GM15510 (cell line): ENCODE results near the gene SF3A2.

Experiments
- POLR2A ChIP-seq: IDR thresholded peaks from 3 replicates; pipeline ENCODE4 v1.6.1; 2011; ENCODE audit warnings: borderline replicate concordance; ENCODE audit not compliant: insufficient read length; ENCODE audit errors: extremely low read depth

Gene SF3A2

DNA sequence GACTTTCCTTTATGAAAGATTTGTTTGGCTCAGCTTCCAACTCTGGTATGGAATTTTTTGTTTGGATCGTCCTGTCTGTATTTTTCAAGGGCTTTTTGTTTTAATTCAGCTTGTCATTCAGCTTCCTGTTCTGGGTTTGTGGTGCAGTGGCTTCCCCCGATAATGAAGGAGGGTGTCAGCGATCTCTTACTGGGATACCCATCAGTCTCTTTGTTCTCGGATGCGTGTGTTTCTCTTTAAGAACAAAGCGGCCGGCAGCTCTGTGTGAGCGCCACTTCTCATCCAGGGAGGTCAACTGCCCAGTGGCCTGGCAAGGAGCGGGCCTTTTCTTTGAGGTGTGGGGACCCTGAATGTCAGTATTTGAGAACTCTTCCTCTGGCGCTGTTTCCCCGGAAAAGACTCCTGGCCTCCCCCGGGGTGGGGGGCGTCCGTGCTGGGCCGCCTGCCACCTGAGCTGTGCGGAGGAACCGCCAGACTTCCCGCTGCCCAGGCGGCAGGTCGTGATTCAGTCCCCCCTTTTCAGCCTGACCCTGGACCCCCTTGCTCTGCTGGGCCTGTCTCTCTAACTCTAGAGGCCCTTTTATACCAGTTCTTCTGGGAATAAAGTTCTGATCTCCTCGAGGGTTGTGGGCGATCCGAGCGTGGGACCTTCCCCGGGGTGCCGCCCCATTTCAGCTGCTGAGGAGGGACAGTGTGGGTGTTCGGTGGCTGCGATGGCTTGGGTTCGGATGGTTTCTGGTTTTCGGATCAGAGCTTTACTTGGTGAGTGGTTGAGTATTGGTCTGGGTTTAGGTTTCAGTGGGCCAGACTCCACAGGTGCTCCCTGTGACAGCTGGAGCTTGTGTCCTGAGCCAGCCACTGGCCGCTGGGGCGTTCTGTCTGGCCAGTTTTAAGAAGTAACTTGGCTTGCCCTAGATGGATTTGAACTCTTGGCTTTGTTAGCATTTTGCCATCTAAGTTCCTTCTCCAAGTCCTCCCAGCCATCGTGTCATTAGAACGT, 3.4 kb downstream of the SF3A2 start:
- no peak for TF ChIP-seq POLR2A

- TF ChIP-seq POLR2A: no peak
These were observed 4.5 kb downstream of the SF3A2 start for GRCh38 chr19:2240881-2241760.

- TF ChIP-seq POLR2A: no peak
These were observed 5.5 kb downstream of the SF3A2 start for GRCh38 chr19:2242092-2242537.

- no peak for TF ChIP-seq POLR2A
These were observed 6.2 kb downstream of the SF3A2 start for GRCh38 chr19:2242816-2243215.

DNA sequence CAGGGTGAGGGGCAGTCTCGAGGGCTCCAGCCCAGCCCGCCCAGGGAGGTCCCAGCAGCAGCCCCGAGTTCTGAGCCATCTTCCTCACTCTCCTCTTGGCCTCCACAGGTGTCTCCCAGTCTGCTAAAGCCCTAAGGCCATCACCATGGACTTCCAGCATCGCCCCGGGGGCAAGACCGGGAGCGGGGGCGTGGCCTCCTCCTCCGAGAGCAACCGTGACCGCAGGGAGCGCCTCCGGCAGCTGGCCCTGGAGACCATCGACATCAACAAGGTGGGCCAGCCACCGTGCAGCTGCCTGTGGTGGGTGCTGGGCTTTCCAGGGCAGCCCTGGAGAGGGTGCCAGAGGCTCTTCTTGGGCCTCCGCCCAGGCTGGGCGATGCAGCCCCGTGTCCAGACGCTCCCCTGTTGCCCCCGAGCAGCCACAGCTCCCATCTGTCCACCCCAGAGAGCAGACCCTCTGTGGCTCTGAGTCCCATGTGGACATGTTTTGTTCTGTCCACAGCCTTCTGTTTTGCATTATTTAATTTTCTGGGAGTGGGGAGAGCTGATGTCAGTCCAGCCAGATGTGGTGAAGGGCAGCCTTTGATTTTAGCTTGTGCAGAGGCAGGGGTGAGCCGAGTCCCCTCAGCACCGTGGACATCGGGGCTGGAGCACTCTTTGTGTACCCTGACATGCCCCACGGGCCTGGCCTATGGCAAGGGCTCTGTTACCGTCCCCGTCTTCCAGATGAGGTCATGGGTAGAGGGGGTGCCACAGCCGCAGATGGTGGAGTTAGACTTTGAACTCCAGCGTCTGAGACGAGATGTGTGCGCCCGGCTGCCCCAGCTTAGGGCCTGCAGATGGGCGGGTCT, 6.9 kb downstream of the SF3A2 start:
- TF ChIP-seq POLR2A: no peak

DNA sequence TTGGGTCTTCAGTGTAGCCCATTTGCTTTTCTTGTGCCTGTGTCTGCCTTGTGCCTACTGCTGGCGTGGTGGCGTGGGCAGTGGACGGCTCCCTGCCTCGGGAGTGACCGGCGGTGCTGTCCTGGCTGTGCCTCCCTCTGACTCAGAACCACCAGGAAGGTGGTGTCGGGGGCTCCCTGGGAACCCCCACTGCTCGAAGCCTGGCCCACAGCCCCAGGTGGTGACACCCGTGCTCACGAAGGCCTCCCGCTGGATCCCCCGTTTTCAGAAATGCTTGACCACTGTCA, 7.4 kb downstream of the SF3A2 start:
- no peak for TF ChIP-seq POLR2A

DNA sequence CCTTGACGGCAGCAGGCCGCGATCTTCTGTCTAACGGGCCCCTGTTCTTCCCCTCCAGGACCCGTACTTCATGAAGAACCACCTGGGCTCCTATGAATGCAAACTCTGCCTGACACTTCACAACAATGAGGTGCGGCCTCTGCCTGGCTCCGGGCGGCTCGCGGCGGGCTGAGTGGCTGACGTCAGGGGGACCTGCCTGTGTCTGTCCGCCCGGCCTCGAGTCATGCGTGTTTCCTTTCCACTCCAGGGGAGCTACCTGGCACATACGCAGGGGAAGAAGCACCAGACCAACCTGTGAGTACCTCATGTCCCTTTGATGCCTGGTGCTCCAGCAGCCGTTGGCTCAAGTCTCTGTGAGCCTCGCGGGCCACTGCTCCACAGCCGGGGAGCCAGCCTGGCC, 7.9 kb downstream of the SF3A2 start:
- TF ChIP-seq POLR2A: no peak

GRCh38 chr19:2245273-2245672, 8.6 kb downstream of the SF3A2 start:
- TF ChIP-seq POLR2A: no peak

DNA sequence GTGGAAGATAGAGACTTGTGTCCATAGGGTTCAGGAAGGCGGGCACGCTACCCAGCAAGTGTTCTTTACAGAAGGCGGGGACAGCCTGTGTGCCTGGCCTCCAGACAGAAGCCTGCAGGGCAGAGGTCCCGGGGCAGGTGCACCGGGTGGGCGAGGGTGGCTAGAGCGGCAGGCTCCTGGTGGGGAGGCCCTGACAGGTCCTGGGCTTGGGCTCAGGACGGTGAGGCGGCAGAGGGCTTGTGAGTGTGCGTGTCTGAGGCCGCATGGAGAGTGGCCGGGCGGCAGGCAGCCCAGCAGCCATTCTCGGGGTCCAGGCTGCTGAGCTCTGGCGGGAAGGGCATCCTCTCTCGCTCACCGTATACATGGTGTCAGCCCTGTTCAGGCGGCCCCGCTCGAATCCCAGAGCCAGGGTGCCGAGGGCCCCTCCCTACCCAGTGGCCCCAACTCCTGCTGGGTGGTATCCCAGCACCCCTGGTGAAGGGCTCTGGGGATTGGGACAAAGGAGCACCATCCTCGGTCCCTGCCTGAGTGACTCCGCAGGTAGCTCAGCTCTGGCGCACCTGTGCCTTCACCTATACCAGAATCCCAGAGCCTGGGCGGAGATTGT, 9.5 kb downstream of the SF3A2 start:
- no peak for TF ChIP-seq POLR2A

DNA sequence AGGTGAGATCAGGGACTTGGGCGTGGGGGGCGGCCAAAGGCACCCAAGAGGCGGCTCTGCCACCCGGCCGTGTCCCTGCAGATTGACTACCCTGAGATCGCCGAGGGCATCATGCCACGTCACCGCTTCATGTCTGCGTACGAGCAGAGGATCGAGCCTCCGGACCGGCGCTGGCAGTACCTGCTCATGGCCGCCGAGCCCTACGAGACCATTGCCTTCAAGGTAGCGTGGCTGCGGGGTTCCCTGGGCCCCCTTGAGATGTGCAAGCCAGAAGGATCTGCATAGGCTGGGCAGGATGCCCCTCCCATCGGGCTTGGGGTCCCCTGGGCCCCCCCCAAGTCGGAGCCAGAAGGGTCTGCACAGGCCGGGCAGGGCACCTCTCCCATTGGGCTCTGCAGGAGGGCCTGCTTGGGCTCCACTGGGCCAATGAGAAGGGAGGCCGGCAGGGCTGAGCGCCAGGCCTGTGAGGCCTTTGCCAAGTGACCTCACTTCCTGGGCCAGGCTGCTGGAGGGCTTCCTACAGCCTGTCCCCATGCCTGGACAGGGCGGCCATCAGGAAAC, 10.3 kb downstream of the SF3A2 start:
- no peak for TF ChIP-seq POLR2A

- no peak for TF ChIP-seq POLR2A
These were observed 10.9 kb downstream of the SF3A2 start for GRCh38 chr19:2247433-2248101.

- no peak for TF ChIP-seq POLR2A
These were observed 11.7 kb downstream of the SF3A2 start for GRCh38 chr19:2248136-2249009.
